Erythroblast (primary cell): Measurements from ENCODE around the gene ZNF512B.
A peak's percentile ranks its signal among the peaks of the same experiment; 100 is the strongest.
"Not testable (repeated sequence)": the region's sequence is repeated elsewhere in the genome, so short reads cannot be mapped to it uniquely, and the experiment has no call there.

Experiments used
- DNase-seq, 2 experiments: peaks; one replicate each; lab custom pipeline; 2025; lab: John Stamatoyannopoulos, UW
- GATA1 ChIP-seq: IDR thresholded peaks from 2 replicates; pipeline ENCODE4 v1.6.1; 2011; ENCODE audit warnings: low read depth, mild to moderate bottlenecking, control low read depth, low read length, moderate library complexity
- POLR2A ChIP-seq: IDR thresholded peaks from 2 replicates; pipeline ENCODE4 v1.6.1; 2011; ENCODE audit warnings: mild to moderate bottlenecking, low read length

Gene ZNF512B

GRCh38 chr20:63962426-63963347, 7.0 kb downstream of the ZNF512B start:
- TF ChIP-seq GATA1: no peak
- no peak for TF ChIP-seq POLR2A
- no peak for DNase-seq

GRCh38 chr20:63961664-63962425, 7.9 kb downstream of the ZNF512B start:
- DNase-seq: no peak
- TF ChIP-seq GATA1 (no peak), POLR2A (no peak)

GRCh38 chr20:63960654-63961621, 8.8 kb downstream of the ZNF512B start:
- DNase-seq: not testable (repeated sequence)

- no peak for DNase-seq
- TF ChIP-seq POLR2A: no peak
- no peak for TF ChIP-seq GATA1
These were observed 10.0 kb downstream of the ZNF512B start for GRCh38 chr20:63959699-63960075.

GRCh38 chr20:63958964-63959698, 10.6 kb downstream of the ZNF512B start:
- DNase-seq: no peak
- TF ChIP-seq POLR2A (no peak), GATA1 (no peak)

- TF ChIP-seq GATA1 (no peak), POLR2A (no peak)
- DNase-seq: no peak
These were observed 11.3 kb downstream of the ZNF512B start for GRCh38 chr20:63958471-63958870.

GRCh38 chr20:63957690-63958441, 11.9 kb downstream of the ZNF512B start:
- DNase-seq: no peak
- no peak for TF ChIP-seq GATA1
- no peak for TF ChIP-seq POLR2A

- no peak for TF ChIP-seq GATA1
- peak; percentile 34 for TF ChIP-seq POLR2A
- DNase-seq: peak; percentile 68 to 73
These were observed 12.6 kb downstream of the ZNF512B start for GRCh38 chr20:63957004-63957689.

- TF ChIP-seq POLR2A (no peak), GATA1 (no peak)
- no peak for DNase-seq
These were observed 13.1 kb downstream of the ZNF512B start for GRCh38 chr20:63956664-63957003.

- TF ChIP-seq GATA1 (no peak), POLR2A (peak; percentile 59)
- DNase-seq: peak; percentile 92 to 94
These were observed 13.7 kb downstream of the ZNF512B start, which contains the start of gene UCKL1 for GRCh38 chr20:63955827-63956663. UCKL1 (minus strand) TSS chr20:63956416; CDS start chr20:63956372, 44 bp downstream.

- TF ChIP-seq GATA1: no peak
- no peak for TF ChIP-seq POLR2A
- peak; percentile 73 to 75 for DNase-seq
These were observed 14.4 kb downstream of the ZNF512B start for GRCh38 chr20:63955281-63955826.
